AG09319 (cell line): ENCODE measurements around the gene MICAL2.
"Not testable (repeated sequence)": the region's sequence is repeated elsewhere in the genome, so short reads cannot be mapped to it uniquely, and the experiment has no call there.

Source experiments
- DNase-seq: peaks from one replicate; pipeline ENCODE4 v3.0.0-alpha.2; 2010; ENCODE audit warnings: low read depth; ENCODE audit errors: extremely low read depth
- CTCF ChIP-seq: IDR thresholded peaks from 2 replicates; pipeline ENCODE4 v1.5.1; 2011; ENCODE audit warnings: low read depth, mild to moderate bottlenecking, inconsistent platforms, low read length, moderate library complexity

The MICAL2 gene

GRCh38 chr11:12140186-12140793 lies 29.9 kb downstream of the MICAL2 start:
- DNase-seq: no peak
- no peak for TF ChIP-seq CTCF

GRCh38 chr11:12141283-12141682 lies 30.9 kb downstream of the MICAL2 start:
- no peak for DNase-seq
- no peak for TF ChIP-seq CTCF

GRCh38 chr11:12142176-12142575 lies 31.8 kb downstream of the MICAL2 start:
- DNase-seq: no peak
- TF ChIP-seq CTCF: no peak

- no peak for TF ChIP-seq CTCF
- DNase-seq: no peak
These were observed 32.5 kb downstream of the MICAL2 start for GRCh38 chr11:12142909-12143308.

DNA sequence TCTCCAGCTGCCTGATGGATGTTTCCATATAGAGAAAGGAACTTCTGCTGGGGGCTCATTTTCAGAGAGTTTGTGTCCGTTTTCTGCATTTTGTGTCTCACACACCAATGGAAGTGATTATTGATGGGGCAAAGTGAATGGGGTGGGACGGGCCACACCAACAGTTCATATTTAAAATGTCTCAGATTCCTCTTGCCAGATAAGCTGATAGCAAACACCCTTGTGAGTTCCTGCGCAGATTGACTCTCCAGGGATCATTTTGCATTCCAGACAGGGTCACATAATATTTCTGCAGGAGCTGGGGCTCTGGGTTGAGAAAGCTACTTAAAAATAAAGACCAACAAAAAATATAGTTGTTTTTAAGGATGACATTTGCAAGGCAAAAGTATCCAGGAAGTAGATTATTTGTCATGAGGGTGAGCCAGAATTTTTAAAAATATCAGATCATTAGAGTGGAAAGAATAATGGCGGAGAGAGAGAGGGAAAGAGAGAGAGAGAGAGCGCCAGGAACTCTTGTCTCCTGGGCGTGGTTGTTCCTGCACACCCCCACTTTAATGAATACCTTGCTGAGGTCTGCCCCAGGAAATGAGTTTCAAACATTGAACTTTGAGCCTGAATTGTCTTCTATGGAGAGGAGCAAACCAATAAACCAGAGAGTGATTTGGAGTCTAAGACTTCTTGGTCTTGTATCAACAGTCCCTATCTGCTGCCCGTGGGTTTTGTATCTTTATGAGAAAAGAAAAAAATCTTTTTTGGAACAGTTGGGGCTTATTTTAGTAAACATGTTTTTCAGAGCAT lies 33.3 kb downstream of the MICAL2 start:
- DNase-seq: no peak
- no peak for TF ChIP-seq CTCF

- no peak for DNase-seq
- no peak for TF ChIP-seq CTCF
These were observed 34.2 kb downstream of the MICAL2 start for GRCh38 chr11:12144330-12145174.

- not testable (repeated sequence) for DNase-seq
These were observed 36.3 kb downstream of the MICAL2 start for GRCh38 chr11:12146678-12147077.
